CD4-positive, alpha-beta T cell treated with Interleukin-15 for 4 hours (primary cell): ENCODE data around the gene ATAD3C.
A peak's percentile ranks its signal among the peaks of the same experiment; 100 is the strongest.
"Not testable (repeated sequence)": the region's sequence is repeated elsewhere in the genome, so short reads cannot be mapped to it uniquely, and the experiment has no call there.

ENCODE experiments used
- DNase-seq: peaks from one replicate; pipeline ENCODE4 v3.0.0-alpha.2; 2020; ENCODE audit warnings: low spot score

ATAD3C gene

GRCh38 chr1:1449099-1449739, at the start of gene ATAD3C:
ATAD3C (plus strand) TSS chr1:1449689; CDS start chr1:1450684, 995 bp downstream.
- no peak for DNase-seq

GRCh38 chr1:1399872-1400575, 49.5 kb upstream of the ATAD3C start:
- no peak for DNase-seq

- DNase-seq = no peak
Measured at GRCh38 chr1:1400576-1401456, 48.7 kb upstream of the ATAD3C start.

GRCh38 chr1:1401457-1402010, 48.0 kb upstream of the ATAD3C start:
- DNase-seq = no peak

GRCh38 chr1:1402072-1402900, 47.2 kb upstream of the ATAD3C start:
- DNase-seq = peak; percentile 9

GRCh38 chr1:1402901-1403392, 46.5 kb upstream of the ATAD3C start:
- not testable (repeated sequence) for DNase-seq

GRCh38 chr1:1403653-1404052, 45.8 kb upstream of the ATAD3C start:
- no peak for DNase-seq

- DNase-seq = no peak
Measured at GRCh38 chr1:1406101-1406820, 43.2 kb upstream of the ATAD3C start.

GRCh38 chr1:1406821-1407635, 42.5 kb upstream of the ATAD3C start, which contains the start of gene MRPL20:
MRPL20 (minus strand) TSS chr1:1407293; CDS start chr1:1407217, 76 bp downstream.
- peak; percentile 94 for DNase-seq

GRCh38 chr1:1407636-1408318, 41.7 kb upstream of the ATAD3C start:
- DNase-seq = no peak

GRCh38 chr1:1410238-1410637, 39.3 kb upstream of the ATAD3C start:
- DNase-seq = not testable (repeated sequence)

GRCh38 chr1:1411626-1412025, 37.9 kb upstream of the ATAD3C start:
- no peak for DNase-seq

- not testable (repeated sequence) for DNase-seq
Measured at GRCh38 chr1:1412311-1412902, 37.1 kb upstream of the ATAD3C start.

- no peak for DNase-seq
Measured at GRCh38 chr1:1415751-1416150, 33.7 kb upstream of the ATAD3C start.

GRCh38 chr1:1417396-1417795, 32.1 kb upstream of the ATAD3C start:
- not testable (repeated sequence) for DNase-seq

GRCh38 chr1:1417825-1418463, 31.5 kb upstream of the ATAD3C start:
- DNase-seq = not testable (repeated sequence)

- no peak for DNase-seq
Measured at GRCh38 chr1:1418464-1419362, 30.8 kb upstream of the ATAD3C start.
